ENCODE data around the gene FHIT. TPM values are rescaled to one million over a fixed set of nuclear protein-coding genes. Genes with fewer than 3 reads are reported as not detected.

The FHIT gene
- polyA plus RNA-seq, 3 donors = 3.1 to 3.9 (median 3.3) TPM

GRCh38 chr3:60313231-60313798 is 937.9 kb downstream of the FHIT start:
- no peak overlapping the region for H3K27ac ChIP-seq (ENCODE audit: low read depth, low read length)
- WGBS, 3 donors = 50 to 80% (median 77%) methylated on average over 4 of the region's 4 CpGs

- H3K27ac ChIP-seq (ENCODE audit: low read depth, low read length) = no peak overlapping the region
- WGBS, 3 donors = 63 to 81% (median 75%) methylated on average over 6 of the region's 6 CpGs
These were observed 941.5 kb downstream of the FHIT start for GRCh38 chr3:60309539-60310268.

- WGBS, 3 donors = 72 to 77% (median 73%) methylated on average over 3 of the region's 3 CpGs
- no peak overlapping the region for H3K27ac ChIP-seq (ENCODE audit: low read depth, low read length)
These were observed 942.4 kb downstream of the FHIT start for GRCh38 chr3:60308808-60309207.

- 90 to 96% (median 93%) methylated on average over 5 of the region's 5 CpGs for WGBS, 3 donors
- H3K27ac ChIP-seq (ENCODE audit: low read depth, low read length) = no peak overlapping the region
These were observed 943.6 kb downstream of the FHIT start for GRCh38 chr3:60307562-60308199.

GRCh38 chr3:60304112-60304511 is 947.1 kb downstream of the FHIT start:
- H3K27ac ChIP-seq (ENCODE audit: low read depth, low read length) = no peak overlapping the region

- no peak overlapping the region for H3K27ac ChIP-seq (ENCODE audit: low read depth, low read length)
- WGBS, 3 donors = 69 to 75% (median 73%) methylated on average over 3 of the region's 3 CpGs
These were observed 948.1 kb downstream of the FHIT start for GRCh38 chr3:60303160-60303559.

- WGBS, 3 donors = 80 to 88% (median 87%) methylated on average over 2 of the region's 2 CpGs
- no peak overlapping the region for H3K27ac ChIP-seq (ENCODE audit: low read depth, low read length)
These were observed 950.1 kb downstream of the FHIT start for GRCh38 chr3:60301142-60301541.

- no peak overlapping the region for H3K27ac ChIP-seq (ENCODE audit: low read depth, low read length)
- 90 to 91% (median 90%) methylated on average over 3 of the region's 3 CpGs for WGBS, 3 donors
These were observed 953.1 kb downstream of the FHIT start for GRCh38 chr3:60298141-60298540.

GRCh38 chr3:60294181-60294580 is 957.1 kb downstream of the FHIT start:
- no peak overlapping the region for H3K27ac ChIP-seq (ENCODE audit: low read depth, low read length)
- WGBS, 3 donors = 43 to 50% (median 49%) methylated on average over 3 of the region's 3 CpGs

GRCh38 chr3:60291115-60291514 is 960.1 kb downstream of the FHIT start:
- no peak overlapping the region for H3K27ac ChIP-seq (ENCODE audit: low read depth, low read length)
- 90 to 96% (median 93%) methylated on average over 6 of the region's 6 CpGs for WGBS, 3 donors

GRCh38 chr3:60290122-60290492 is 961.1 kb downstream of the FHIT start:
- no peak overlapping the region for H3K27ac ChIP-seq (ENCODE audit: low read depth, low read length)
- WGBS, 3 donors = 95 to 100% (median 97%) methylated on average over 1 of the region's 1 CpG

GRCh38 chr3:60289341-60290121 is 961.7 kb downstream of the FHIT start:
- no peak overlapping the region for H3K27ac ChIP-seq (ENCODE audit: low read depth, low read length)
- 73 to 78% (median 76%) methylated on average over 8 of the region's 8 CpGs for WGBS, 3 donors

- 89 to 96% (median 95%) methylated on average over 2 of the region's 2 CpGs for WGBS, 3 donors
- H3K27ac ChIP-seq (ENCODE audit: low read depth, low read length) = no peak overlapping the region
These were observed 968.4 kb downstream of the FHIT start for GRCh38 chr3:60282866-60283265.

- WGBS, 3 donors = 81 to 90% (median 86%) methylated on average over 3 of the region's 3 CpGs
- no peak overlapping the region for H3K27ac ChIP-seq (ENCODE audit: low read depth, low read length)
These were observed 969.3 kb downstream of the FHIT start for GRCh38 chr3:60281970-60282369.

GRCh38 chr3:60277361-60277800 is 973.9 kb downstream of the FHIT start:
- no peak overlapping the region for H3K27ac ChIP-seq (ENCODE audit: low read depth, low read length)
- WGBS, 3 donors = 95 to 98% (median 95%) methylated on average over 6 of the region's 6 CpGs

- no peak overlapping the region for H3K27ac ChIP-seq (ENCODE audit: low read depth, low read length)
- 80 to 96% (median 89%) methylated on average over 2 of the region's 2 CpGs for WGBS, 3 donors
These were observed 974.6 kb downstream of the FHIT start for GRCh38 chr3:60276615-60277014.

- no peak overlapping the region for H3K27ac ChIP-seq (ENCODE audit: low read depth, low read length)
These were observed 976.6 kb downstream of the FHIT start for GRCh38 chr3:60274646-60275045.

- H3K27ac ChIP-seq (ENCODE audit: low read depth, low read length) = no peak overlapping the region
- 81 to 87% (median 87%) methylated on average over 2 of the region's 2 CpGs for WGBS, 3 donors
These were observed 977.2 kb downstream of the FHIT start for GRCh38 chr3:60274098-60274497.

GRCh38 chr3:60269829-60270266 is 981.4 kb downstream of the FHIT start:
- 85 to 96% (median 94%) methylated on average over 7 of the region's 7 CpGs for WGBS, 3 donors
- no peak overlapping the region for H3K27ac ChIP-seq (ENCODE audit: low read depth, low read length)
